Measurements from ENCODE around the gene PACS1.

- no peak for TF ChIP-seq CTCF (IDR thresholded peaks at IDR 0.05; ENCODE audit: insufficient read depth, low read depth, low read length)
- TF ChIP-seq EZH2 (IDR thresholded peaks at IDR 0.05; ENCODE audit: insufficient read depth, low read length) = no peak
Measured at GRCh38 chr11:66221726-66222236, 151.7 kb downstream of the PACS1 start.

All from astrocyte (in vitro differentiated cells and primary cell).